SK-N-SH treated with all-trans-retinoic acid at 6 μM for 48 hours (cell line): ENCODE measurements around the gene IDUA.

Experiments used
- ATAC-seq: fragments of 200-7000 bp; cut with Tn5 transposase; 3 replicates; pipeline ENCODE4 v1.9.1; 2020; ENCODE audit warnings: mild to moderate bottlenecking, moderate library complexity
- ARNTL ChIP-seq: fragments of 450-650 bp; formaldehyde crosslinking; IDR thresholded peaks from 2 replicates; pipeline ENCODE4 v1.5.0; 2020; ENCODE audit warnings: low read depth, mild to moderate bottlenecking, moderate library complexity, borderline replicate concordance
- BACH2 ChIP-seq: fragments of 250-450 bp; sonication (Bioruptor Pico); IDR thresholded peaks from 2 replicates; pipeline ENCODE4 v1.9.0; 2021; ENCODE audit warnings: mild to moderate bottlenecking, borderline replicate concordance
- CREB5 ChIP-seq: fragments of 250-450 bp; sonication (Bioruptor Pico); IDR thresholded peaks from 2 replicates; pipeline ENCODE4 v1.5.1; 2020; ENCODE audit warnings: low read depth, mild to moderate bottlenecking, moderate library complexity
- CSDC2 ChIP-seq: fragments of 250-450 bp; sonication (Bioruptor Pico); IDR thresholded peaks from 2 replicates; pipeline ENCODE4 v1.5.0; 2020; ENCODE audit warnings: mild to moderate bottlenecking, moderate library complexity
- ESRRG ChIP-seq: fragments of 250-450 bp; sonication (Bioruptor Pico); IDR thresholded peaks from 2 replicates; pipeline ENCODE4 v1.6.1; 2021; ENCODE audit warnings: mild to moderate bottlenecking
- GLIS3 ChIP-seq: fragments of 250-450 bp; sonication (Bioruptor Pico); IDR thresholded peaks from 2 replicates; pipeline ENCODE4 v1.5.0; 2020; ENCODE audit warnings: mild to moderate bottlenecking, moderate library complexity
- ISL1 ChIP-seq: fragments of 250-450 bp; sonication (Bioruptor Pico); IDR thresholded peaks from 2 replicates; pipeline ENCODE4 v2.1.2; 2022; ENCODE audit warnings: mild to moderate bottlenecking, moderate library complexity
- PPARA ChIP-seq: fragments of 250-450 bp; sonication (Bioruptor Pico); IDR thresholded peaks from 2 replicates; pipeline ENCODE4 v1.5.0; 2020; ENCODE audit warnings: mild to moderate bottlenecking, borderline replicate concordance
- RARB ChIP-seq: fragments of 250-450 bp; sonication (Bioruptor Pico); IDR thresholded peaks from 2 replicates; pipeline ENCODE4 v1.8.0; 2021; ENCODE audit warnings: mild to moderate bottlenecking, moderate library complexity
- SNAI2 ChIP-seq: fragments of 250-450 bp; sonication (Bioruptor Pico); IDR thresholded peaks from 2 replicates; pipeline ENCODE4 v1.5.0; 2020; ENCODE audit warnings: mild to moderate bottlenecking, moderate library complexity
- TCF4 ChIP-seq: fragments of 250-450 bp; sonication (Bioruptor Pico); IDR thresholded peaks from 2 replicates; pipeline ENCODE4 v1.8.0; 2021; ENCODE audit warnings: mild to moderate bottlenecking, moderate library complexity, borderline replicate concordance
- TOX ChIP-seq: fragments of 250-450 bp; sonication (Bioruptor Pico); IDR thresholded peaks from 2 replicates; pipeline ENCODE4 v1.8.0; 2021; ENCODE audit warnings: mild to moderate bottlenecking, moderate library complexity, borderline replicate concordance
- ZC3H10 ChIP-seq: fragments of 250-450 bp; sonication (Bioruptor Pico); IDR thresholded peaks from 2 replicates; pipeline ENCODE4 v1.5.1; 2021; ENCODE audit warnings: mild to moderate bottlenecking, moderate library complexity
- ZFP3 ChIP-seq: fragments of 250-450 bp; sonication (Bioruptor Pico); IDR thresholded peaks from 2 replicates; pipeline ENCODE4 v1.5.0; 2020; ENCODE audit warnings: mild to moderate bottlenecking, moderate library complexity
- ZFP30 ChIP-seq: fragments of 450-650 bp; formaldehyde crosslinking; IDR thresholded peaks from 2 replicates; pipeline ENCODE4 v1.5.0; 2022; ENCODE audit warnings: mild to moderate bottlenecking, moderate library complexity
- ZNF565 ChIP-seq: fragments of 450-650 bp; formaldehyde crosslinking; conservative IDR thresholded peaks from 2 replicates; pipeline ENCODE4 v1.5.0; 2020; ENCODE audit warnings: low read depth, mild to moderate bottlenecking, moderate library complexity
- ZNF70 ChIP-seq: fragments of 450-650 bp; formaldehyde crosslinking; IDR thresholded peaks from 2 replicates; pipeline ENCODE4 v1.5.0; 2020; ENCODE audit warnings: mild to moderate bottlenecking, moderate library complexity
- ZNF8 ChIP-seq: fragments of 450-650 bp; formaldehyde crosslinking; IDR thresholded peaks from 2 replicates; pipeline ENCODE4 v1.5.0; 2020; ENCODE audit warnings: mild to moderate bottlenecking, moderate library complexity
- TF ChIP-seq, protein P1 (sequence below): fragments of 250-450 bp; sonication (Bioruptor Pico); IDR thresholded peaks from 2 replicates; pipeline ENCODE4 v1.8.0; 2020; ENCODE audit warnings: mild to moderate bottlenecking, moderate library complexity, borderline replicate concordance
- TF ChIP-seq, protein P2 (sequence below): fragments of 250-450 bp; sonication (Bioruptor Pico); IDR thresholded peaks from 2 replicates; pipeline ENCODE4 v1.8.0; 2021; ENCODE audit warnings: low read depth, mild to moderate bottlenecking, moderate library complexity, borderline replicate concordance
- TF ChIP-seq, protein P3 (sequence below): fragments of 250-450 bp; sonication (Bioruptor Pico); IDR thresholded peaks from 2 replicates; pipeline ENCODE4 v1.5.1; 2021; ENCODE audit warnings: mild to moderate bottlenecking, moderate library complexity

Gene IDUA

DNA sequence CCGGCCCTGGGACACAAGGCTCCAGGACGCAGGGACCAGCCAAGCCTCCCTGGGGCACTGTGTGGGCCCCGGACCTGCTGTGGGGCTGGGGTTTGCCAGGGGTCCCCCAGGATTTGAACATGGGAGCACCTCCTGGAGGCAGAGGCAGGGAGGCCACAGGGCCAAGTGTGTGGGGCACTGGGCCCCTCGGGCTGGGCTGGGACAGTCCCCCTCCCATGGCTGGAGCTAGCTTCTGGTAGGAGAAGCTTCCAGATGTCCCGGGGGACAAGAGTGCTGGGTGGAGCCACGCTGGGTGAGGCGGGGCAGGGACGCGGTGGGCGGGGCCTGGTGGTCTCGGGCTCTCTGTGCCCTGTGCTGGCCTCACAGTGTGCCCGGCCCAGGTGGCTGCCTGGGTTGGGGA is 43.2 kb downstream of the IDUA start (continued):
- TF ChIP-seq ISL1, result no peak
- no peak for TF ChIP-seq PPARA (CRISPR knock-in tag)
- no peak for TF ChIP-seq ESRRG (CRISPR knock-in tag)
- TF ChIP-seq GLIS3 (CRISPR knock-in tag), result no peak
- TF ChIP-seq, all 23 proteins: peak for 0

- ATAC-seq, result no peak
- TF ChIP-seq, protein P1, sequence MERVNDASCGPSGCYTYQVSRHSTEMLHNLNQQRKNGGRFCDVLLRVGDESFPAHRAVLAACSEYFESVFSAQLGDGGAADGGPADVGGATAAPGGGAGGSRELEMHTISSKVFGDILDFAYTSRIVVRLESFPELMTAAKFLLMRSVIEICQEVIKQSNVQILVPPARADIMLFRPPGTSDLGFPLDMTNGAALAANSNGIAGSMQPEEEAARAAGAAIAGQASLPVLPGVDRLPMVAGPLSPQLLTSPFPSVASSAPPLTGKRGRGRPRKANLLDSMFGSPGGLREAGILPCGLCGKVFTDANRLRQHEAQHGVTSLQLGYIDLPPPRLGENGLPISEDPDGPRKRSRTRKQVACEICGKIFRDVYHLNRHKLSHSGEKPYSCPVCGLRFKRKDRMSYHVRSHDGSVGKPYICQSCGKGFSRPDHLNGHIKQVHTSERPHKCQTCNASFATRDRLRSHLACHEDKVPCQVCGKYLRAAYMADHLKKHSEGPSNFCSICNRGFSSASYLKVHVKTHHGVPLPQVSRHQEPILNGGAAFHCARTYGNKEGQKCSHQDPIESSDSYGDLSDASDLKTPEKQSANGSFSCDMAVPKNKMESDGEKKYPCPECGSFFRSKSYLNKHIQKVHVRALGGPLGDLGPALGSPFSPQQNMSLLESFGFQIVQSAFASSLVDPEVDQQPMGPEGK, result no peak
- no peak for TF ChIP-seq CSDC2
- no peak for TF ChIP-seq SNAI2 (CRISPR knock-in tag)
- TF ChIP-seq TCF4 (CRISPR knock-in tag), result no peak
- TF ChIP-seq, protein P2, sequence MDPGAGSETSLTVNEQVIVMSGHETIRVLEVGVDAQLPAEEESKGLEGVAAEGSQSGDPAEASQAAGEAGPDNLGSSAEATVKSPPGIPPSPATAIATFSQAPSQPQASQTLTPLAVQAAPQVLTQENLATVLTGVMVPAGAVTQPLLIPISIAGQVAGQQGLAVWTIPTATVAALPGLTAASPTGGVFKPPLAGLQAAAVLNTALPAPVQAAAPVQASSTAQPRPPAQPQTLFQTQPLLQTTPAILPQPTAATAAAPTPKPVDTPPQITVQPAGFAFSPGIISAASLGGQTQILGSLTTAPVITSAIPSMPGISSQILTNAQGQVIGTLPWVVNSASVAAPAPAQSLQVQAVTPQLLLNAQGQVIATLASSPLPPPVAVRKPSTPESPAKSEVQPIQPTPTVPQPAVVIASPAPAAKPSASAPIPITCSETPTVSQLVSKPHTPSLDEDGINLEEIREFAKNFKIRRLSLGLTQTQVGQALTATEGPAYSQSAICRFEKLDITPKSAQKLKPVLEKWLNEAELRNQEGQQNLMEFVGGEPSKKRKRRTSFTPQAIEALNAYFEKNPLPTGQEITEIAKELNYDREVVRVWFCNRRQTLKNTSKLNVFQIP (CRISPR knock-in tag), result no peak
- TF ChIP-seq ZFP3 (CRISPR knock-in tag), result no peak
- no peak for TF ChIP-seq ZFP30 (CRISPR knock-in tag)
Measured at GRCh38 chr4:1030559-1030958, 43.7 kb downstream of the IDUA start.

DNA sequence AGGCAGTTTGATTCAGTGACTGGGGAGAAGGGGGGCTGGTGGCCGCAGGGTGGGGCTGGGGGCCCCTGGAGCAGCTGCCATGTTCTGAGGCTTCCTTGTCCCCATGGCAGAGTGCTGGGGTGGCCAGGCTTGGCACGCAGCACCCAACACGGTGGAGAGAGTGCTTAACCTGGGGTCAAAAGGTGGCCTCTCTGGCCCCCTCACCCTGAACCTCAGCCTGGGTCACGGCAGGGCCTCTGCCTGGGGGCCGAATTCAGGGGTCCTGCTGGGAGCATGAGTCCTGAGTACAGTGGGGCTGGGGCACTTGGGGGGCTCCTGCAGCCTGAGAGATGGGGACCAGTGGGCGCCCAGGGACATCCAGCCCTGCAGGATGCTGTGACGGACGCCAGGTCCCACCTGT is 44.5 kb downstream of the IDUA start:
- ATAC-seq, result no peak
- TF ChIP-seq, protein P3, sequence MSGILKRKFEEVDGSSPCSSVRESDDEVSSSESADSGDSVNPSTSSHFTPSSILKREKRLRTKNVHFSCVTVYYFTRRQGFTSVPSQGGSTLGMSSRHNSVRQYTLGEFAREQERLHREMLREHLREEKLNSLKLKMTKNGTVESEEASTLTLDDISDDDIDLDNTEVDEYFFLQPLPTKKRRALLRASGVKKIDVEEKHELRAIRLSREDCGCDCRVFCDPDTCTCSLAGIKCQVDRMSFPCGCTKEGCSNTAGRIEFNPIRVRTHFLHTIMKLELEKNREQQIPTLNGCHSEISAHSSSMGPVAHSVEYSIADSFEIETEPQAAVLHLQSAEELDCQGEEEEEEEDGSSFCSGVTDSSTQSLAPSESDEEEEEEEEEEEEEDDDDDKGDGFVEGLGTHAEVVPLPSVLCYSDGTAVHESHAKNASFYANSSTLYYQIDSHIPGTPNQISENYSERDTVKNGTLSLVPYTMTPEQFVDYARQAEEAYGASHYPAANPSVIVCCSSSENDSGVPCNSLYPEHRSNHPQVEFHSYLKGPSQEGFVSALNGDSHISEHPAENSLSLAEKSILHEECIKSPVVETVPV (CRISPR knock-in tag), result no peak
- no peak for TF ChIP-seq TOX (CRISPR knock-in tag)
- TF ChIP-seq ZNF565, result no peak
- no peak for TF ChIP-seq GLIS3 (CRISPR knock-in tag)

DNA sequence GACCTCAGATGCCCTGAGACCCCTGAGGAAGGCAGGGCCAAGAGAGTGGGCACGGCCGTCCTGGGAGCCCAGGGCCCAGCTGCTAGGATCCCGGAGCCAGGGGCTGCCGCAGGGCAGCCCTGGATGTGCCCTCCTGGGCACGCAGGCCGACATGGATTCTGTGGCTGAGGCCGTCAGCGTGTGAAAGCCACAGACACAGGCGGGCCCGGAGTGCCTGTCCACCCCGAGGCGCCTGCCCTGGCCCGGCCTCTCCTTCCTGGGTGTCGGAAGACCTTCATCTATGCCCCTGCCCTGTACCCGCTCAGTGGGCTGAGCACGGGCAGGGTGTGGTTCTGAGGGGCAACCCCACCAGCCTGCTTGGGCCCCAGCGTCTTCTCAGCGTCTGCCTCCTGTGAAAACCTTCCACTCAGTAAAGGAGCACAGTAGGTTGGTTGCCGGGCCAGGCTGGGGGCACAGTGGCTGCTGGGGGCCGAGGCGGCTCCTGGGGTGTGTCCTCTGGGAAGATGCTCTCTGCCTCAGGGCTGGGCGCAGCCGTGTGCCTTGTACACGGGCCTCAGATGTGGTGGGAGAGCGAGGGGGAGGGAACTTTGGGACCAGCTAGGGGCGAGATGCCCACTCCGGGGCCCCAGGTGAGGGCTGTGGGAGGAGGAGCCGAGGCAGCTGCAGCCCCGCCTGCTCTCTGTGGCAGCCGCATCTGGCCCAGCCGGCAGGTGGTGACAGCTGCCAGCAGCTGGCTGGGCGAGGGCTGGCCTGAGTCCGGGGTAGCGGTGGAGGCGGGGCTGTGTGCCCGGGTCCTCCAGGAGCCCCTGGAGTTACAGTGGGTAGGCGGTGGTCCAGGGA is 45.3 kb downstream of the IDUA start:
- ATAC-seq, result 0 out of 3 replicates have a peak, but pooled peaks have one; percentile 3
- no peak for TF ChIP-seq GLIS3 (CRISPR knock-in tag)
- TF ChIP-seq BACH2, result no peak
- TF ChIP-seq, protein P2 (CRISPR knock-in tag), result no peak
- TF ChIP-seq ZNF8 (CRISPR knock-in tag), result no peak
- no peak for TF ChIP-seq ARNTL
- no peak for TF ChIP-seq TCF4 (CRISPR knock-in tag)
- TF ChIP-seq ZC3H10 (CRISPR knock-in tag), result no peak
- no peak for TF ChIP-seq ZNF70 (CRISPR knock-in tag)
- TF ChIP-seq RARB, result no peak
- no peak for TF ChIP-seq ESRRG (CRISPR knock-in tag)
- TF ChIP-seq ZFP3 (CRISPR knock-in tag), result no peak
- TF ChIP-seq, protein P3 (CRISPR knock-in tag), result no peak
- TF ChIP-seq ISL1, result no peak
- no peak for TF ChIP-seq ZNF565
- TF ChIP-seq CREB5 (CRISPR knock-in tag), result no peak
- TF ChIP-seq PPARA (CRISPR knock-in tag), result no peak
- TF ChIP-seq, protein P1, result no peak
- no peak for TF ChIP-seq SNAI2 (CRISPR knock-in tag)
